ENCODE data around the gene TIGD1.
A peak's percentile ranks its signal among the peaks of the same experiment; 100 is the strongest.

Gene TIGD1

DNA sequence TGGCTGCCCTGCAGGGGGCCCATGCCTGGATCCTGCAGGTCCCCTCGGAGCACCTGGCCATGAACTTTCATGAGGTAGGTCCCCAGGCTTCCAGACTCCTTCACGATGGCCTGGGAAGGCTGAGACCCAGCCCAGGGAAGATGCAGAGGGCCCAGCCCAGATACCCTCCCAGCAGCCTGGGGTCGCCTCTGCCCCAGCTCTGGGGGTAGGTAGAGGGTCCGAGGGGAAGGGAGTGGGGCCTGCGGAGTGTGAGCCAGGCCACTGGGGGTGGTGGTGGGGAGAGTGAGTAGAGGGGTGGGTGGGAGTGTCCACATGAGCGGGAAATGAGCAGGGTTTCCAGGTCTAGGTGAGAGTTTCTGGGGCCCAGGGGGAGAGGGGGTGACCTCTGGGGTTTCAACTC is 25.6 kb downstream of the TIGD1 start:
- DNase-seq, result no peak

- peak in 8 of 56 donors; percentile 19 to 43 (median 26) for DNase-seq
Measured at GRCh38 chr2:232523682-232524597, 26.4 kb downstream of the TIGD1 start.

GRCh38 chr2:232523402-232523681 is 27.0 kb downstream of the TIGD1 start:
- DNase-seq, result no peak

- no peak for DNase-seq
Measured at GRCh38 chr2:232522623-232523401, 27.5 kb downstream of the TIGD1 start.

DNA sequence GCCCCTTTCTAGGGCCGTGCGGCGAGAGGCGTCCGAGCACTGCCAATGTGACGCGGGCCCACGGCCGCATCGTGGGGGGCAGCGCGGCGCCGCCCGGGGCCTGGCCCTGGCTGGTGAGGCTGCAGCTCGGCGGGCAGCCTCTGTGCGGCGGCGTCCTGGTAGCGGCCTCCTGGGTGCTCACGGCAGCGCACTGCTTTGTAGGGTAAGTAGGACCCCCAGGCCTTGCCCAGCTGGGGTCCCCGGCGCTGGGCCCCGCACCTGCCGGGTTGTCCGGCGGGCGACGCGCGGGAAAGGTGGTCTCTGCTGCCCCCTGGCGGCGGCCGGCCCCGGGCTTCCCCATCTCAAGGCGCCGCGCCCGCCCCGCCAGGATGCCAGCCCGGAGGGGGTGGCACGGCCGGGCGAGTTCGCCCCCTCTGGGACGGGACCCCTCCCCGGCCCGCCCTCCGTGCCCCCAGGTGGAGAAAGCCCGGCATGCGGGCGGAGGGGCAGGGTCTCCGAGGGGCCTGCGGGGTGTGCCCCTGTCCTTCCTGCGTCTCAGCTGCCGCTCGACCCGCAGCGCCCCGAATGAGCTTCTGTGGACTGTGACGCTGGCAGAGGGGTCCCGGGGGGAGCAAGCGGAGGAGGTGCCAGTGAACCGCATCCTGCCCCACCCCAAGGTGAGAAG is 28.3 kb downstream of the TIGD1 start:
- DNase-seq, result peak in 25 of 56 donors; percentile 8 to 75 (median 27)

DNA sequence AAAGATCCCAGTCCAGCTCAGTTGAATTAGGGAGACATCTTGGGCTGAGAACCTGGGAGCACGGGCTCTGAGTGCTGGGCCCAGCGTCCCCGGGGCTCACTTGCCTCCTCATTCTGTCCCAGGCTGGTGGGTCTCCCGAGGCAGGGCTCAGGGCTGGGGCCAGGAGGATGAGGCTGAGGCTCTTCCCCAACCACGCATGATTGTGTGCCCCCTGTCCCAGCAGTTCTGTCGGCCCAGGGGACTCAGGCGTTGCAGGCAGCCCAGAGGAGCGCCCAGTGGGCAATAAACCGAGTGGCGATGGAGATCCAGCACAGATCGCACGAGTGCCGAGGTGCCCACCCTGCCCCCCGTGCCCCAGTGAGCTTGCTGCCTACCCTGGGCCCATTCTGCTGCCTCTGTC is 29.3 kb downstream of the TIGD1 start:
- no peak for DNase-seq

DNA sequence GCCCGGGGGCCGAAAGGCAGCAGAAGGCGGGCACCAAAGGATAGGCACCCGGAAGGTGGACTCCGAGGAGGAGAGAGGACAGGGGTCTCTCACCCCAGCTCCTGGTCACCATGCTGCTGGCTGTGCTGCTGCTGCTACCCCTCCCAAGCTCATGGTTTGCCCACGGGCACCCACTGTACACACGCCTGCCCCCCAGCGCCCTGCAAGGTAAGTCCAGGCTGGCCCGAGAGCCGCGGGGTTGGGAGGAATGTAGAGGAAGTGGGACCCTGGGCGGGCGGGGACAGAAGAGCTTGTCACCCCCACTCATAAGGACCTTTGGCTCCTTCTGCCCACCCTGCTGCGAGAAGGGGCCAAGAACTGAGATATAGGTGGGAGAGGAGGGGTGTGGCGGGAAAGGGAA is 29.9 kb downstream of the TIGD1 start:
- DNase-seq, result no peak

DNA sequence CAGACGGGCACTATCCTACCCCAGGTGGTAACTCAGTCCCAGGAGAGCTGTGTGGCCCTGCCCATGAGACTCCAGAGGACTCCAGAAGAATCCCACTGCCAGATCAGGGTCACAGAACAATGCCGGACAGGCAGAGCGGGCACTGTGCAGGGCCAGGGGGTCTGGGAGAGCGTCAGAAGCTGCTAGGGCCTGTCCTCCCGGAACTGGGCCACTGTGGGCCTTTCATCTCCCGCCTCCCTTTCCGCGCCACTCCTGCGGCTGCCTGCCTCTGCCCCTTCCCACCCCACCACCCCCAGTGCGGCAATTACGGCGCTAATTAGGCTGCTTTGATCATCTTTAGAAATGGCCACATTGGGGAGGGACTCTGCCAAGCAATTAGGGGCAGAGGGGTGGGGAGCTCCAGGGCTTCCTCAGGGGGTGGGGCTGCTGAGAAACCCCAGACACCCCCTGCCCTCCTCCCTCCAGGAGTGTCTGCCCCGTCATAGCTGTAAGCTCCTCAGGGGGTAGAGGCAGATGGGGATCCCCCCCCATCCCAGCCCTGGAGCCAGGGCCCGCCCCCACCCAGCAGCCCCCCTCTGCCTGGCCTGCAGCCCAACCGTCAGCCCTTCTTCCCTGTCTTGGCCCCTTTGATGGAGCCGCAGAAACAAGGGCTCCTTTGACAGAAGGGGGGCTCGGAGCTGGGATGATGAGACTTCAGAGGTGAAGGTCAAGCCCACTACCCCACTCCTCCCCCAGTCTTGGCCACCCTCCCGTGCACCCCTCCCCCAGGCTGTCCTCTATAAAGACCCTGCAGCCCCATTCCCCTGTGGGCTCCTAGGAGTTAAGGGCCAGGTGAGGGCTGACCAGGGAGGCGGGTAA is 30.5 kb downstream of the TIGD1 start, which contains the start of gene PRSS56:
TSS of gene PRSS56 (plus strand) at position 808 of the 858 bp plus-strand sequence. CDS start 211 bp downstream, outside the sequence.
- no peak for DNase-seq

GRCh38 chr2:232518844-232519243 is 31.5 kb downstream of the TIGD1 start:
- no peak for DNase-seq

GRCh38 chr2:232516551-232516950 is 33.8 kb downstream of the TIGD1 start:
- DNase-seq, result no peak

DNA sequence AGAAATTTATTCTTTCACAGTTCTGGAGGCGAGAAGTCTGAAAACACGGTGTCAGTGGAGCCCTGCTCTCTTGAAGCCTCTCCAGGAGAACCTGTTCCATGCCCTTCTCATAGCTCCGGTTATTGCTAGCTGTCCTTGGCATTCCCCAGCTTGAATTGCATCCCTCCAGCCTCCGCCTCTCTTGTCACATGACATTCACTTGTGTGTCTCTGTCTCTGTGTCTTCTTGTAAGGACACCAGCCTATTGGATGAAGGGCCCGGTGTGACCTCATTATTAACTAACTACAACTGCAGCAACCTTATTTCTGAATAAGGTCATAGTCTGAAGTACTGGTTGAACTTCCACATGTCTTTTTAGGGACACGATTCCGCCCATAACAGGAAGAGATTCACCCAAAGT is 34.7 kb downstream of the TIGD1 start:
- no peak for DNase-seq

GRCh38 chr2:232513353-232513752 is 37.0 kb downstream of the TIGD1 start:
- DNase-seq, result no peak

DNA sequence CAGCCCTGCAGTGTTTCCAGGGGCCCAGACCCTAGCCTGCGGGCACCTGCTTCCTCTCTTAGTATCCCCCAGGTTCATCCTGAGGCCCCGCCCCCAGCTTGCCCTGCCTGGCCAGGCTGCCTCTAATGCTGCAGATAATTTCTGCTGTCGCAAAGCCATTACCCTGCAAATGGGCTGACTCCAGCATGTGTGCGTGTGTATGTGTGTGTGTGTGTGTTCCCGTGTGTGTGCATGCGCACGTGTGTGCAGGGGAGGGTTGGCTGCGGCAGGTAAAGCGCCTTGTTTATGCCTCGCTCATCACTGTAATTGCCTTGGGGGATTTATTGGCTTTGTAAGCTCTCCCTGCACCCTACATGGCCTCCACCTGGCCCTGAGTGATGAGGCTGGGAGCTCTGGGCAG is 37.8 kb downstream of the TIGD1 start:
- DNase-seq, result no peak

GRCh38 chr2:232511336-232511890 is 38.9 kb downstream of the TIGD1 start:
- DNase-seq, result peak in 19 of 56 donors; percentile 11 to 45 (median 23)

- no peak for DNase-seq
Measured at GRCh38 chr2:232508251-232508650, 42.1 kb downstream of the TIGD1 start.

GRCh38 chr2:232506709-232507108 is 43.6 kb downstream of the TIGD1 start:
- no peak for DNase-seq

GRCh38 chr2:232505856-232506255 is 44.5 kb downstream of the TIGD1 start:
- DNase-seq, result no peak

DNA sequence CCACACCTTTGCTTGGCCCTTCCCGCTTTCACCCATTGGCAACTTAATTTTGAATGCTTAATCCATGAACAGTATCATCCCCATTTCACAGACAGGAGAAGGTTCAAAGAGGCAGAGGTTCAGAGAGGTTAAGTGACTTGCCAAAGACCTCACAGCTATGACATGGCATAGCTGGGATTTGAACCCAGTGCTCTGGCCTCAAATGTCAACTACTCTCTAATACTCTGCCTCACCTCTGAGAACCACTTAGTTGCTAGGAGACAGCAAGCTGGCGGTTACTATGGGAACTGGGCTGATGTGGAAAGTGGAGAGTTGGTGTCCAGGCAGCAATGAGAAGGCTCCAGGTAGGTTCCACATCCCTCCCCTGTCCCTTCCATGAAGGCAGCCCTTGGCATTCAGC is 45.9 kb downstream of the TIGD1 start:
- DNase-seq, result peak in 4 of 56 donors; percentile 4 to 22 (median 10)

DNA sequence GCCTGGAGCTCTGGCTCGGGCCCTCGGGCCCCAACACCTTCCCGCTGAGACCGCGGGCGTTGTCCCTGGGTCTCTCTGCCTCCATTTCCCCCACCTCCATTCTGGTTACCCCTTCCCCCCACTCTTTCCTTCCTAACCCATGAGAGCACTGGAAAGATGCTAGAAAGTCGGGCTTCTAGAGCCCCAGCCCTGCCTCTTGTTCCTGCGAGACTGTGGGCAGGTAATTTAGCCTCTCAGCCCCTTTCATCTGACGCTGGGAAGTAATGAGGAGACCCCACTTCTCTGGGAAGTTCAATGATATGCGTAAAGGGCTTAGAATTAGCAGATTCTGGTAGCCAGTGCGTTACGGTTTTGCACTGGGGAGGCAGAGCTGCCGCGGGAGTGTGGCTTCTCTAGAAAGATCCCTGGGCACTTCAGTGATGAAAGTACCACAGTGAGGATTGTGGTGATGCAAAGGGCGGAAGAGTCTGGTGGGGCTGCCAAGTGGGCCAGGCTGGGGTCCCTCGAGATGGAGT is 46.5 kb downstream of the TIGD1 start:
- no peak for DNase-seq
